HS-5 (cell line): Measurements from ENCODE around the gene C2CD2.
A peak's percentile ranks its signal among the peaks of the same experiment; 100 is the strongest.

Experiments used
- DNase-seq: peaks from one replicate; pipeline ENCODE4 v3.0.0-alpha.2; 2012; ENCODE audit warnings: low read depth

The C2CD2 gene

GRCh38 chr21:41907496-41908258 is 46.1 kb downstream of the C2CD2 start:
- DNase-seq: no peak

GRCh38 chr21:41906770-41907169 is 47.0 kb downstream of the C2CD2 start:
- no peak for DNase-seq

- no peak for DNase-seq
These were observed 50.1 kb downstream of the C2CD2 start for GRCh38 chr21:41903559-41904351.

GRCh38 chr21:41902946-41903345 is 50.9 kb downstream of the C2CD2 start:
- no peak for DNase-seq

- DNase-seq: no peak
These were observed 52.0 kb downstream of the C2CD2 start for GRCh38 chr21:41901782-41902181.

- no peak for DNase-seq
These were observed 52.7 kb downstream of the C2CD2 start for GRCh38 chr21:41901099-41901498.

- no peak for DNase-seq
These were observed 53.4 kb downstream of the C2CD2 start for GRCh38 chr21:41900401-41900800.

GRCh38 chr21:41899426-41900202 is 54.2 kb downstream of the C2CD2 start:
- no peak for DNase-seq

GRCh38 chr21:41898998-41899397 is 54.8 kb downstream of the C2CD2 start:
- DNase-seq: no peak

GRCh38 chr21:41897700-41898099 is 56.1 kb downstream of the C2CD2 start:
- no peak for DNase-seq

GRCh38 chr21:41897047-41897669 is 56.7 kb downstream of the C2CD2 start:
- DNase-seq: no peak

- no peak for DNase-seq
These were observed 58.0 kb downstream of the C2CD2 start for GRCh38 chr21:41895643-41896493.

- DNase-seq: peak; percentile 33
These were observed 58.8 kb downstream of the C2CD2 start for GRCh38 chr21:41894922-41895557.

GRCh38 chr21:41894511-41894910 is 59.3 kb downstream of the C2CD2 start:
- DNase-seq: no peak

- DNase-seq: no peak
These were observed 61.1 kb downstream of the C2CD2 start for GRCh38 chr21:41892726-41893125.

GRCh38 chr21:41891132-41891531 is 62.7 kb downstream of the C2CD2 start:
- no peak for DNase-seq

- no peak for DNase-seq
These were observed 63.5 kb downstream of the C2CD2 start for GRCh38 chr21:41890355-41890754.

- no peak for DNase-seq
These were observed 65.0 kb downstream of the C2CD2 start for GRCh38 chr21:41888749-41889376.

- no peak for DNase-seq
These were observed 66.2 kb downstream of the C2CD2 start for GRCh38 chr21:41887667-41888066.

GRCh38 chr21:41886328-41886727 is 67.5 kb downstream of the C2CD2 start:
- DNase-seq: no peak
